Cardiac ventricle fibroblast (primary cell): ENCODE data around the gene ERI3. TPM values are rescaled to one million over a fixed set of nuclear protein-coding genes. Genes with fewer than 3 reads are reported as not detected.

Source experiments
- total RNA-seq: library from RNA; depleted of rRNA; stranded (reverse); fragments of >200 nt; gene quantifications from 2 replicates; pipeline ENCODE4 v1.2.3, GENCODE V29; 2015

The ERI3 gene
- 39.3 and 52.1 TPM in 2 replicates for total RNA-seq

GRCh38 chr1:44354840-44355581 lies at the start of gene ERI3:
Gene ERI3, minus strand, starts transcription at chr1:44355257. Its CDS starts 231 bp downstream, at chr1:44355026.

GRCh38 chr1:44213222-44214112 lies 141.6 kb downstream of the ERI3 start, which contains the start of gene DMAP1:
Gene DMAP1, plus strand, starts transcription at chr1:44213471. Its CDS starts 283 bp downstream, at chr1:44213754.

Other genes with a start within 250 kb of the ERI3 start
- 0.37 TPM in 1 of 2 replicates, not detected in the other for gene KLF17, start 236.4 kb downstream of the ERI3 start, total RNA-seq
- not detected in 2 replicates for gene KLF18, start 213.6 kb downstream of the ERI3 start, total RNA-seq
- 21.2 and 29.3 TPM in 2 replicates for gene DMAP1, start 141.8 kb downstream of the ERI3 start, total RNA-seq
- gene RNF220, start 50.0 kb upstream of the ERI3 start, total RNA-seq: 41.4 and 56.2 TPM in 2 replicates